HG03571 (cell line): ENCODE measurements around the gene GORAB.

Source experiments
- ATAC-seq: cut with Tn5 transposase; IDR thresholded peaks from one replicate; pipeline ENCODE4 v1.9.1; 2021; ENCODE audit not compliant: unreplicated experiment

The GORAB gene

DNA sequence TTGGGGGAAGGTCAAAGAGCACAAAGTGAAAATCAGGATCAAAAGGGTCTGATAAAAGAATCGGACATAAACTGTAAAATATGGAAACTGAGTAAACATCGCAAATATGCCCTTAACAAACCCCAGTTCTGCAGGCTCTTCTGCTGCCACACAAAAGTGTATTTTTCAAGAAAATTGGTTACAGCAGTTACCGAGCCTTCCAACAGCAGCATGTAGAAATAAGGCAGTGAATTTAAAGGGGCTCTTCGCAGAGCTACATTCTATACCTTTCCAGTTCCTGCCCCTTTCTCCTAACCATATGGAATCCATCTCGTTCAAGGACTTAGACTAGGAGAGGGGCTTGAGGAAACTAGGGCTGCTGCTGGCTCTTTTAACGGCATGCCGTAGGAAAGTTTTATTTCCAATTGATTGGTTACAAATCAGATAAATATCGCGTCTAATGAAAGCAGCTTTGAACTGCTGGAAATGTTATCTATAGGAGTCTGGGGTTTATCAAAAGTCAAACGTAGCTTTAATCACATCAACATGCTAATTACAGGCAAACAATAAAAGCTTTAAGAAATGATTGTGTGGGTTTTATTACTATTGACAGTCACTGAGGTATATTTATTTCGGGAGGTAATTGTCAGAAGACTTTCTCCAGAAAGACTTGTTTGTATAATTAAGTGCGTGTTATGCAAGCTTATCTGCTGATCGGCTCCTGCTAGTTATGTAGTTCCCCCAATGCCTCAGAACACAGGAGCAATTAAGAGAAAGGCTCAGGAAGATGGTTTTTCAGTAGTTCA lies 59.1 kb downstream of the GORAB start:
- ATAC-seq, result no peak

DNA sequence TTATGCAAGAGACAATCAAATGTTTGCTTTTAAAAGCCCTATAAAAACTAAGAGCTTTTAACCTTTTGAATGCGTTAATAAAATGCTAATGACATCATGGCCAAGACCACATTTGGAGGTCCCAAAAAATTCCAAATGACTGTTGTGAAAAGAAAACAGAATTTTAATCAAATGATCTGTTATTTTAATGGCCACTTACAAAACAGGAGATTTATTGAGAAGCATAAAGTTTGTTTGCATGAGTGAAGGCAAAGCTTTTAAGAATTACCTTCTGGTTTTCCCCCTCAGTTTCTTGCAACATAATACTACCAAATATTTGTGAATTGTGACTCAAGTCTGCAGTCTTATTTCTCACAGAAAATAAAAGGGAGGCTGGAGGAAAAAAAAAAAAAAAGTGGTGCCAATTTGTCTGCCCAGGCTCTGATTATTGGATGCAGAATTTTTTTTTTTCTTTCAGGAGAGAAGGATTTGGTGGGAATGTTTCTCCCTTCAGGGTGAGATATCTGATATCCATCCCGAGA lies 60.7 kb downstream of the GORAB start:
- no peak for ATAC-seq

DNA sequence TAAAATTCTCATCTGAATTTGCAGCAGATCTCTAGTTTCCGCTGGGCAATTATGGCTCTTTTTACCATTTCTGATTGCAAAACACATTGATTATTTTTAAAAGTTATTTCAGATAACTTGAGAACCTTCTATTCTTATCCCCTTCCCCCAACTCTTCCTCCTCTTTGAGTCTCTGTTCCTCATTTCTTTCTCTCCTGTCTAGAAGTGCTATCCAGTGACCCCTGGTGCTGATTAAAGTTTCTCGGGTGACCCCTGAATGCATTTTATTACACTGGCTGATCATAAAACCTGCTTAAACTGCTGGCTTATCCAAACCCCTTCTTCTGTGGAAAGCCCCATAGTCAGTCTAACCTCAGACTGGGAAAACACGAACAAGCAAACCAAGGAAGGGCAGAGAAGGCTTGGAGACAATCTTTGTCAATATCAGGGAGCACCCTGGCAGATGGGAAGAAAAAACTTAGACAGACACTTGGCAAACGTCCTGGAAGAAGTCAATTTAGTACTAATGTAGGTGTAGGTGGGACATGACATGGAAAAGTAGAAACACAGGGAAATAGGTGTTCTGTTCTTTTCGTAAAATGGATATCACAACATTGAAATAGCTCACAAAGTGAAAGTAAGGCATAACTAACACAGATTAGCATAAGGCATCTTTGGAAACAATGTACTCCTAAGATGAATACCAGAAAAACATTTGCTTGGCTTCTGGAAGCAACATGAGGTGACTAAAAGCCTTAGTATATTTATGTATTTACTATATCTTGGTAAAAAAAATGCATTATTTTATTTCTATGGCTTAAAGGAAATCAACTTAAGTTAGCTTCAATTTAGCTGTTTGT lies 61.4 kb downstream of the GORAB start:
- no peak for ATAC-seq

DNA sequence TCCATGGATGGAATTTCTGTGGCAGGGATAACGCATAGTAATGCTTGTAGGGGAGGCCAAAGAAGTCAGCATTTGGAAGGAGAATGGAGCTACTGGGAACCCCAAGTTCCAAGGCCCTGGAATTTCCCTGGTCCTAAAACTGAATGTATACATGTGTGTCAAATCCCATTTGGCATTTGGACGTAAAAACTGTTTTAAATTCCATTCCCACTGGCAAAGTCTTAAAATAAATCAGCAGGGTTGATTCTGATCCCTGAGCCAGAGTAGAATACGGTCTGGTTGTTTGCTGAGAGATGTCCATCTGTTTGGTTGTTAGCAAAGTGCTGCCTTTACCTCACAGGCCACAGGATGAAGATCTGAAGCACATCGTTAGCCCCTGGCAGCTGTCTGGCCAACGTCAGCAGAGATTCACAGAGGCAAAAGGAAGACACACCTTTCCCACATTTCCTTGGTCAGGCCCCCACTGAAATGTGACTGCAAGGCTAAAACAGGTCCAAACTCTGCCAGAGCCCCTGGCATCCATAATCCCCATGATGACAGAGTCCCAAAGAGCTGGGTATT lies 62.2 kb downstream of the GORAB start:
- no peak for ATAC-seq

DNA sequence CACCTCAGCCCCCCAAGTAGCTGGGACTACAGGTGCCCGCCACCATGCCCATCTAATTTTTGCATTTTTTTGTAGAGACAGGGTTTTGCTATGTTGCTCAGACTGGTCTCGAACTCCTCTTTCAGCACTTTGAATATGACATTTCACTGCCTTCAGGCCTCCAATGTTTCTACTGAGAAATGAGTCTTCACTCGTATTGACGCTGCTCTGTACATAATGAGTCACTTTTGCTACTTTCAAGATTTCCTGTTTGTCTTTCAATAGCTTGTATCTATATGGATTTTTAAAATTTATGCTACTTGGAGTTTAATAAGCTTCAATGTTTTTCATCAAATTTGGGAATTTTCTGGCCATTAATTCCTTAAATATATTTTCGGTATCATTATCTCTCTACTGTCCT lies 64.7 kb downstream of the GORAB start:
- no peak for ATAC-seq

DNA sequence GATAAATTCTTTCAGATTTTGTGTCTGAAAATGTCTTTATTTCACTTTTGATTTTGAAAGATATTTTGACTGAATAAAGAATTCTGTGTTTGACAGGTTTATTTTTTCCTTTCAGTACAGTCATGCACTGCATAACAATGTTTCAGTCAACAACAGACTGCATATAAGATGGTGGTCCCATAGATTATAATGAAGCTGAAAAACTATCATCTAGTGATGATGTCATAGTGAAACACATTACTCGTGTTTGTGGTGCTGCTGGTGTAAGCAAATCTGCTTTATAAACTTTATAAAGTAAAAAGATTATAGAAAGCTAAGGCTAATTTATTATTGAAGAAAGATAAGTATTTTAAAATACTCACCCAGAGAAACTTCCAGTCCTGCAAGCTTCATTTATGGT lies 66.7 kb downstream of the GORAB start:
- ATAC-seq, result no peak

DNA sequence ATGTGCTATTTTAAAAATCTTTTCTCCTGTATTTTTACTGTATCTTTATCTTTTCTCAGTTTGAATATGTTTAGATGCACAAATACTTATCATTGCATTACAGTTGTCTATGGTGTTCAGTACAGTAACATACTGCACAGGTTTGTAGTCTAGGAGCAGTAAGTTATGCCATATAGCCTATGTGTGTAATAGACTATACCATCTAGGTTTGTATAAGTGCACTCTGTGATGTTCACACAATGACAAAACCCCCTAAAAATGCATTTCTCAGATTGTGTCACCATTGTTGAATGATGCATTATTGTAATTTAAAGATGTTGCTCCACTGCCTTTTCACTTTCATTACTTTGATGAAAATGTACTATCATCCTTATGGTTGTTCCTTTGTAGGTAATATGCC lies 67.1 kb downstream of the GORAB start:
- no peak for ATAC-seq

DNA sequence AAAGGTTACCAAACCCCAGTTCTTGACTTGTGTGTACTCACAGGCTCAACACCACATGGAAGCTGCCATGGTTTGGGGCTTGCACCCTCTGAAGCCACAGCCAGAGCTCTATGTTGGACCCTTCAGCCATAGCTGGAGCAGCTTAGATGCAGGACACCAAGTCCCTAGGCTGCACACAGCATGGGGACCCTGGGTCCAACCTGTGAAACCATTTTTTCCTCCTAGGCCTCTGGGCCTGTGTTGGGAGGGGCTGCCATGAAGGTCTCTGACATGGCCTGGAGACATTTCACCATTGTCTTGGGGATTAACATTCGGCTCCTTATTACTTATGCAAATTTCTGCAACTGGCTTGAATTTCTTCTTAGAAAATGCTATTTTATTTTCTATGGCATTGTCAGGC lies 69.9 kb downstream of the GORAB start:
- no peak for ATAC-seq
